Ovary (tissue), 9 donors: Measurements from ENCODE around the gene CCDC91. TPM values are rescaled to one million over a fixed set of nuclear protein-coding genes. Genes with fewer than 3 reads are reported as not detected.

ENCODE experiments used
- DNase-seq, 5 donors: peaks; one replicate each; pipeline ENCODE4 v3.0.0-alpha.2; 2019 to 2020
- H3K27ac ChIP-seq, 2 donors: fragments of 200-600 bp; one replicate each; pipeline versions ENCODE4 v1.5.1 to v1.8.0; 2019 to 2022
- H3K27me3 ChIP-seq: fragments of 200-600 bp; one replicate; pipeline ENCODE4 v1.8.0; 2022
- H3K36me3 ChIP-seq: fragments of 200-600 bp; sonication (generic); one replicate; pipeline ENCODE4 v1.5.1; 2019
- H3K4me1 ChIP-seq: one replicate; pipeline ENCODE4 v1.8.1; 2013; ENCODE audit warnings: mild to moderate bottlenecking, moderate library complexity; ENCODE audit not compliant: insufficient read depth
- H3K4me3 ChIP-seq: fragments of 200-600 bp; sonication (generic); one replicate; pipeline ENCODE4 v1.5.1; 2017
- H3K9me3 ChIP-seq, 2 donors: fragments of 200-600 bp in 1 of 2; sonication (generic) in 1 of 2; one replicate each; pipeline versions ENCODE4 v1.5.1 to v1.8.1; 2013 to 2019; ENCODE audit warnings: mild to moderate bottlenecking in 1 of 2, moderate library complexity in 1 of 2
- EP300 ChIP-seq: sonication (generic); formaldehyde crosslinking; IDR thresholded peaks from one replicate; pipeline ENCODE4 v1.6.1; 2017; ENCODE audit warnings: antibody characterized with exemption
- POLR2A ChIP-seq: fragments of 450-650 bp; IDR thresholded peaks from one replicate; pipeline ENCODE4 v1.6.1; 2017; ENCODE audit warnings: antibody characterized with exemption, mild to moderate bottlenecking, moderate library complexity
- WGBS, 3 donors: extraction: QIAGEN DNeasy Blood & Tissue Kit in 1 of 3; methylation state at CpG; one replicate each; pipeline versions ENCODE4 v1.1.5 to v1.1.7; 2013 to 2017; 5-methylcytosine and 5-hydroxymethylcytosine counted together
- intact Hi-C, 4 donors: fragments of 100-400 bp; cut with DNase I; formaldehyde crosslinking; loops; one replicate each; pipeline versions ENCODE4 v1.11.0 to v1.15.1; 2022 to 2023
- polyA plus RNA-seq, 2 donors: library from polyadenylated mRNA; stranded (reverse); fragments of 200-250 nt in 1 of 2; fragments of 350-450 nt in 1 of 2; fragmentation: Illumina TruSeq in 1 of 2; extraction: RNeasy Lipid Tissue Mini Kit (QIAGEN cat#74804) in 1 of 2; gene quantifications; one replicate each; pipeline ENCODE4 v1.2.3, GENCODE V29; 2013 to 2014
- small RNA-seq: library from RNA; depleted of rRNA; stranded (forward); fragments of <200 nt; gene quantifications from one replicate; pipeline ENCODE3, GENCODE V24; 2016
- total RNA-seq, 7 donors: library from RNA; depleted of rRNA in 2 of 7; stranded (reverse); fragments of >200 nt in 2 of 7; fragmentation: NEBNext Ultra II Directional in 3 of 7; extraction: Animal tissue kit (Norgen Biotek cat#: 25700) in 3 of 7; gene quantifications; one replicate each; pipeline versions ENCODE4 v1.1.0 to v1.2.4, GENCODE V29; 2016 to 2023
- TF ChIP-seq, protein P1 (sequence below), 3 donors: fragments of 450-650 bp in 2 of 3; fragments of 200-600 bp in 1 of 3; IDR thresholded peaks; one replicate each; pipeline versions ENCODE4 v1.5.1 to v1.8.0; 2016 to 2022; ENCODE audit warnings: antibody characterized with exemption in 3 of 3, mild to moderate bottlenecking in 1 of 3
- donor health status: DM: no; HTN: no; CAD: no; lungs with moderate emphysema.
- donor health status: DM: no; HTN: no; CAD: no.
- donor health status: Bipolar disorder and iron deficiency.
- donor health status: DM: yes; HTN: yes; CAD: no.
- donor health status: DM: no; HTN: no; CAD: no.
- donor health status: DM: yes; HTN: yes; CAD: no.

The CCDC91 gene
- total and polyA plus RNA-seq, 9 donors = 15.8 to 45.7 (median 36.2) TPM

DNA sequence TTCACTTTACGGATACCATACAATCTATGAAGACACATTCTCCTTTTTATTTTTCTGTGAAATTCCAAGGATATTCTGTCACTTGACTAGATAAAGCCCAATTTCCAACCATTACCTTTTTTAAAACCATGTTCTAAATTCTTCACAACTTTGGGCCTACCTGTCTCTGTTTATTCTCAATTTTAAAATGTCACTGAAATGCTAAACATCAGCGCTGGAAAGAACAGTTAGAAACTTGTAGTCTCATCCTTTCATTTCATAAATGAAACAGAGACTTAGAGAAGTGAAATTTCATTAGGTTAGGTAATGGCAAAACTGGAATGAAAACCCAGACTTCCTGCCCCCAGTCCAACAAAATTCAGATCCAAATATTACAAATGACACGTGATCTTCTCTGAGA lies 396.2 kb downstream of the CCDC91 start:
- DNase-seq = no peak
- 77 to 88% (median 84%) methylated on average over 3 of the region's 3 CpGs for WGBS, 3 donors
- H3K9me3 ChIP-seq = no peaks in the 10 kb centered on the region
- intact Hi-C loops = no loop called here
- TF ChIP-seq EP300 = no peak
- no peak for TF ChIP-seq POLR2A
- TF ChIP-seq, protein P1, sequence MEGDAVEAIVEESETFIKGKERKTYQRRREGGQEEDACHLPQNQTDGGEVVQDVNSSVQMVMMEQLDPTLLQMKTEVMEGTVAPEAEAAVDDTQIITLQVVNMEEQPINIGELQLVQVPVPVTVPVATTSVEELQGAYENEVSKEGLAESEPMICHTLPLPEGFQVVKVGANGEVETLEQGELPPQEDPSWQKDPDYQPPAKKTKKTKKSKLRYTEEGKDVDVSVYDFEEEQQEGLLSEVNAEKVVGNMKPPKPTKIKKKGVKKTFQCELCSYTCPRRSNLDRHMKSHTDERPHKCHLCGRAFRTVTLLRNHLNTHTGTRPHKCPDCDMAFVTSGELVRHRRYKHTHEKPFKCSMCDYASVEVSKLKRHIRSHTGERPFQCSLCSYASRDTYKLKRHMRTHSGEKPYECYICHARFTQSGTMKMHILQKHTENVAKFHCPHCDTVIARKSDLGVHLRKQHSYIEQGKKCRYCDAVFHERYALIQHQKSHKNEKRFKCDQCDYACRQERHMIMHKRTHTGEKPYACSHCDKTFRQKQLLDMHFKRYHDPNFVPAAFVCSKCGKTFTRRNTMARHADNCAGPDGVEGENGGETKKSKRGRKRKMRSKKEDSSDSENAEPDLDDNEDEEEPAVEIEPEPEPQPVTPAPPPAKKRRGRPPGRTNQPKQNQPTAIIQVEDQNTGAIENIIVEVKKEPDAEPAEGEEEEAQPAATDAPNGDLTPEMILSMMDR (IDR thresholded peaks at IDR 0.05) = no peak
- no peak overlapping the region for H3K4me3 ChIP-seq
- H3K27me3 ChIP-seq = no peaks in the 10 kb centered on the region
- H3K36me3 ChIP-seq = no peaks in the 10 kb centered on the region
- H3K4me1 ChIP-seq = no peaks in the 10 kb centered on the region
- H3K27ac ChIP-seq = no peak overlapping the region

DNA sequence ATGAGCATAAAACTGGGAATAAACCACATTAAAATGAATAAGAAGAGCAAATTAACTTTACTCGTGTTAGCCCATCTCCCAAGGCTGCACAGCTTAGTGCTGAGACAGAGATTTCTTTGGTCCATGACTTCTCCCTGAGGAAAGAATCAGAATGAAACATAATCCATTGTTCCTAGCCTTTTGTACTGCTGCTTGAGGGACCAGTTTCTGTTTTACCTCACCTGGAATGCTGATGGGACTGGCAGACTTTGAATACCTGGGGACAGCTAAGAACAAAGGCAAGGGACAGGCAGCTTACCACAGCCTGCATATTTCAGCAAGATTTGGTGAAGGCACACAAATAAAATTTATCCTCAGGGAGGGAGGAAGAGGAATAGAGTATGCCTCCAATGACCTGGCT lies 401.6 kb downstream of the CCDC91 start:
- no peak for DNase-seq
- no peaks in the 10 kb centered on the region for H3K4me1 ChIP-seq
- H3K36me3 ChIP-seq = no peaks in the 10 kb centered on the region
- no peaks in the 10 kb centered on the region for H3K27me3 ChIP-seq
- no peak overlapping the region for H3K27ac ChIP-seq
- intact Hi-C loops = no loop called here
- TF ChIP-seq, protein P1 (IDR thresholded peaks at IDR 0.05) = no peak
- no peak for TF ChIP-seq EP300
- WGBS, 3 donors = 85 to 97% (median 93%) methylated on average over 1 of the region's 1 CpG
- no peak overlapping the region for H3K4me3 ChIP-seq
- H3K9me3 ChIP-seq = no peaks in the 10 kb centered on the region

Small RNA genes within 50 kb of the gene (small RNA-seq; reads per million reads assigned to genes)
- gene RNA5SP355 (4.4 reads per million, percentile 79 among the genes with 10 or more reads in this experiment), gene RNU4-54P (not detected)

Other genes starting within 250 kb of the CCDC91 start
- gene PTHLH, start 217.7 kb upstream of the CCDC91 start, total RNA-seq = 1 to 10 TPM in 3 of 7 donors, under 1 TPM in 4; 0.50 to 4.3 (median 0.72) TPM
- gene PTHLH, start 217.7 kb upstream of the CCDC91 start, polyA plus RNA-seq = 1 to 10 TPM in 1 of 2 donors, under 1 TPM in 1; 0.77 to 2.7 TPM